Naive thymus-derived CD8-positive, alpha-beta T cell (primary cell): ENCODE data around the gene CYP4A22. TPM values are rescaled to one million over a fixed set of nuclear protein-coding genes. Genes with fewer than 3 reads are reported as not detected.
"Not testable (repeated sequence)": the region's sequence is repeated elsewhere in the genome, so short reads cannot be mapped to it uniquely, and the experiment has no call there.

Experiments
- ATAC-seq, 2 donors: fragments of 150-1000 bp; cut with Tn5 transposase in 1 of 2; sonication (Bioruptor Pico), chemical (Tn5 transposase) in 1 of 2; 1 replicate in 1 of 2; 2 replicates in 1 of 2; pipeline ENCODE4 v1.10.0; 2021; ENCODE audit warnings: mild to moderate bottlenecking in 2 of 2, moderate library complexity in 2 of 2
- POLR2A ChIA-PET: fragments of 350-600 bp; sonication (Branson Sonifier 250); formaldehyde crosslinking; loops from one replicate; lab custom pipeline; 2021; ENCODE audit warnings: antibody characterized with exemption; lab: Charles Lee
- DNase-seq, 10 donors: peaks; one replicate each; pipeline versions ENCODE4 v3.0.0 to v3.0.0-alpha.2; 2020 to 2022
- H3K27ac Mint-ChIP-seq, 10 donors: one replicate each; pipeline ENCODE4 v1.8.0; 2020 to 2022; ENCODE audit warnings: mild to moderate bottlenecking in 10 of 10, mixed read lengths in 10 of 10, moderate library complexity in 4 of 10, inconsistent platforms in 1 of 10
- H3K27me3 Mint-ChIP-seq, 5 donors: one replicate each; pipeline ENCODE4 v1.8.0; 2021 to 2022; ENCODE audit warnings: mixed read lengths in 5 of 5
- H3K36me3 Mint-ChIP-seq, 3 donors: one replicate each; pipeline ENCODE4 v1.8.0; 2020 to 2022; ENCODE audit warnings: mixed read lengths in 3 of 3, mild to moderate bottlenecking in 2 of 3, inconsistent platforms in 1 of 3
- H3K4me1 Mint-ChIP-seq, 4 donors: one replicate each; pipeline ENCODE4 v1.8.0; 2021 to 2022; ENCODE audit warnings: mixed read lengths in 4 of 4
- H3K4me3 Mint-ChIP-seq, 10 donors: one replicate each; pipeline ENCODE4 v1.8.0; 2020 to 2022; ENCODE audit warnings: mild to moderate bottlenecking in 10 of 10, mixed read lengths in 10 of 10, moderate library complexity in 6 of 10, inconsistent platforms in 1 of 10
- H3K9me3 Mint-ChIP-seq, 9 donors: one replicate each; pipeline ENCODE4 v1.8.0; 2020 to 2022; ENCODE audit warnings: mixed read lengths in 9 of 9, mild to moderate bottlenecking in 3 of 9, inconsistent platforms in 1 of 9, moderate library complexity in 1 of 9
- polyA plus RNA-seq, 3 donors: library from polyadenylated mRNA; unstranded; fragments of 300-500 nt; fragmentation: Illumina TruSeq; gene quantifications; one replicate each; pipeline ENCODE4 v1.2.3, GENCODE V29; 2021
- total RNA-seq, 8 experiments: library from RNA in 2 of 8; stranded (reverse) in 2 of 8; gene quantifications; one replicate each; pipeline ENCODE4 v1.2.3 and lab custom pipeline; 2021 to 2026

CYP4A22 gene
- total RNA-seq, result not detected
- polyA plus RNA-seq, result not detected
- total RNA-seq (lab: John Stamatoyannopoulos, UW), result 0 to 0.09 (median 0) reads per million in 6 experiments

- ATAC-seq, result no peak
- POLR2A ChIA-PET, result no interaction called here
- H3K9me3 Mint-ChIP-seq, result peaks cover 0 to 4% (median 0%) of the 10 kb centered on the region in 9 donors
- H3K4me1 Mint-ChIP-seq, result no peaks in the 10 kb centered on the region
- H3K27me3 Mint-ChIP-seq, result peaks cover 5 to 17% (median 11%) of the 10 kb centered on the region in 5 donors
- DNase-seq, result no peak
- H3K36me3 Mint-ChIP-seq, result no peaks in the 10 kb centered on the region
- no peak within 1 kb of the TSS for H3K27ac Mint-ChIP-seq
- no peak within 1 kb of the TSS for H3K4me3 Mint-ChIP-seq
Observed at GRCh38 chr1:47137198-47137597, at the start of gene CYP4A22. Gene CYP4A22, plus strand, starts transcription at chr1:47137441. Its CDS starts 45 bp downstream, at chr1:47137486.

GRCh38 chr1:47089356-47089755 lies 47.9 kb upstream of the CYP4A22 start:
- DNase-seq, result peak in 6 of 10 donors; percentile 4 to 24 (median 16)
- H3K4me3 Mint-ChIP-seq, H3K36me3 Mint-ChIP-seq, H3K9me3 Mint-ChIP-seq, H3K27me3 Mint-ChIP-seq, POLR2A ChIA-PET, H3K4me1 Mint-ChIP-seq, ATAC-seq, H3K27ac Mint-ChIP-seq: not testable (repeated sequence)

- H3K27me3 Mint-ChIP-seq, ATAC-seq, DNase-seq, H3K36me3 Mint-ChIP-seq, H3K27ac Mint-ChIP-seq, H3K9me3 Mint-ChIP-seq, H3K4me3 Mint-ChIP-seq, H3K4me1 Mint-ChIP-seq, POLR2A ChIA-PET: not testable (repeated sequence)
Observed at GRCh38 chr1:47091476-47091875, 45.8 kb upstream of the CYP4A22 start.

- Mint-ChIP-seq H3K27me3 (peaks cover 15 to 29% (median 17%) of the 10 kb centered on the region in 5 donors), H3K27ac (no peak overlapping the region), H3K4me1 (no peaks in the 10 kb centered on the region), H3K9me3 (peaks cover 7 to 30% (median 13%) of the 10 kb centered on the region in 9 donors), H3K4me3 (no peak overlapping the region), H3K36me3 (peaks cover 0 to 13% (median 0%) of the 10 kb centered on the region in 3 donors)
- ATAC-seq (no peak), DNase-seq (no peak)
- POLR2A ChIA-PET, result no interaction called here
Observed at GRCh38 chr1:47104816-47105215, 32.4 kb upstream of the CYP4A22 start.

GRCh38 chr1:47106792-47107191 lies 30.4 kb upstream of the CYP4A22 start:
- Mint-ChIP-seq H3K4me3 (no peak overlapping the region), H3K27ac (no peak overlapping the region), H3K9me3 (peaks cover 7 to 29% (median 11%) of the 10 kb centered on the region in 9 donors), H3K36me3 (peaks cover 0 to 11% (median 0%) of the 10 kb centered on the region in 3 donors), H3K27me3 (peaks cover 9 to 32% (median 19%) of the 10 kb centered on the region in 5 donors), H3K4me1 (no peaks in the 10 kb centered on the region)
- DNase-seq (no peak), ATAC-seq (no peak)
- POLR2A ChIA-PET, result no interaction called here

GRCh38 chr1:47107851-47108574 lies 29.2 kb upstream of the CYP4A22 start:
- H3K4me3 Mint-ChIP-seq, H3K4me1 Mint-ChIP-seq, H3K27ac Mint-ChIP-seq, H3K36me3 Mint-ChIP-seq, POLR2A ChIA-PET: not testable (repeated sequence)
- peaks cover 0 to 17% (median 4%) of the 10 kb centered on the region in 9 donors for H3K9me3 Mint-ChIP-seq
- ATAC-seq, result peak in 1 of 2 donors; percentile 53
- peak in 1 of 10 donors; percentile 0 for DNase-seq
- H3K27me3 Mint-ChIP-seq, result peaks cover 10 to 27% (median 16%) of the 10 kb centered on the region in 5 donors

GRCh38 chr1:47109482-47109881 lies 27.8 kb upstream of the CYP4A22 start:
- H3K36me3 Mint-ChIP-seq, ATAC-seq, POLR2A ChIA-PET, H3K27ac Mint-ChIP-seq, DNase-seq, H3K4me1 Mint-ChIP-seq, H3K9me3 Mint-ChIP-seq, H3K4me3 Mint-ChIP-seq: not testable (repeated sequence)
- H3K27me3 Mint-ChIP-seq, result peaks cover 12 to 32% (median 20%) of the 10 kb centered on the region in 5 donors

- peaks cover 15 to 31% (median 20%) of the 10 kb centered on the region in 5 donors for H3K27me3 Mint-ChIP-seq
- POLR2A ChIA-PET, result no interaction called here
- DNase-seq, result no peak
- H3K27ac Mint-ChIP-seq, result no peak overlapping the region
- no peak overlapping the region for H3K4me3 Mint-ChIP-seq
- no peaks in the 10 kb centered on the region for H3K4me1 Mint-ChIP-seq
- no peak for ATAC-seq
- peaks cover 0 to 5% (median 0%) of the 10 kb centered on the region in 3 donors for H3K36me3 Mint-ChIP-seq
- peaks cover 0 to 6% (median 2%) of the 10 kb centered on the region in 9 donors for H3K9me3 Mint-ChIP-seq
Observed at GRCh38 chr1:47113178-47113577, 24.1 kb upstream of the CYP4A22 start.

- H3K27ac Mint-ChIP-seq, H3K4me1 Mint-ChIP-seq, POLR2A ChIA-PET, H3K4me3 Mint-ChIP-seq, DNase-seq, ATAC-seq, H3K36me3 Mint-ChIP-seq: not testable (repeated sequence)
- Mint-ChIP-seq H3K9me3 (peaks cover 0 to 13% (median 2%) of the 10 kb centered on the region in 9 donors), H3K27me3 (peaks cover 9 to 33% (median 24%) of the 10 kb centered on the region in 5 donors)
Observed at GRCh38 chr1:47121039-47121438, 16.2 kb upstream of the CYP4A22 start.

- POLR2A ChIA-PET, H3K36me3 Mint-ChIP-seq, H3K4me3 Mint-ChIP-seq, H3K4me1 Mint-ChIP-seq, ATAC-seq, H3K27ac Mint-ChIP-seq, DNase-seq: not testable (repeated sequence)
- Mint-ChIP-seq H3K27me3 (peaks cover 2 to 32% (median 19%) of the 10 kb centered on the region in 5 donors), H3K9me3 (peaks cover 0 to 19% (median 4%) of the 10 kb centered on the region in 9 donors)
Observed at GRCh38 chr1:47124834-47125233, 12.4 kb upstream of the CYP4A22 start.

- H3K4me3 Mint-ChIP-seq, POLR2A ChIA-PET, H3K27ac Mint-ChIP-seq, H3K36me3 Mint-ChIP-seq, H3K4me1 Mint-ChIP-seq, ATAC-seq, DNase-seq: not testable (repeated sequence)
- H3K27me3 Mint-ChIP-seq, result peaks cover 4 to 33% (median 21%) of the 10 kb centered on the region in 5 donors
- peaks cover 0 to 19% (median 4%) of the 10 kb centered on the region in 9 donors for H3K9me3 Mint-ChIP-seq
Observed at GRCh38 chr1:47126997-47127396, 10.2 kb upstream of the CYP4A22 start.

GRCh38 chr1:47128221-47128620 lies 9.0 kb upstream of the CYP4A22 start:
- no peaks in the 10 kb centered on the region for H3K4me1 Mint-ChIP-seq
- peaks cover 6 to 33% (median 24%) of the 10 kb centered on the region in 5 donors for H3K27me3 Mint-ChIP-seq
- H3K27ac Mint-ChIP-seq, result no peak overlapping the region
- H3K36me3 Mint-ChIP-seq, result no peaks in the 10 kb centered on the region
- no peak for DNase-seq
- H3K4me3 Mint-ChIP-seq, result no peak overlapping the region
- H3K9me3 Mint-ChIP-seq, result peaks cover 0 to 19% (median 4%) of the 10 kb centered on the region in 9 donors
- no peak for ATAC-seq
- POLR2A ChIA-PET, result no interaction called here

- H3K27ac Mint-ChIP-seq, POLR2A ChIA-PET: not testable (repeated sequence)
- H3K9me3 Mint-ChIP-seq, result peaks cover 0 to 14% (median 4%) of the 10 kb centered on the region in 9 donors
Observed at GRCh38 chr1:47128854-47129253, 8.4 kb upstream of the CYP4A22 start.

More at GRCh38 chr1:47128854-47129253, 8.4 kb upstream of the CYP4A22 start:
- not testable (repeated sequence) for ATAC-seq, H3K36me3 Mint-ChIP-seq, DNase-seq, H3K4me1 Mint-ChIP-seq, H3K4me3 Mint-ChIP-seq
- H3K27me3 Mint-ChIP-seq, result peaks cover 6 to 33% (median 24%) of the 10 kb centered on the region in 5 donors
